ENCODE measurements around the gene SPR.

SPR gene

DNA sequence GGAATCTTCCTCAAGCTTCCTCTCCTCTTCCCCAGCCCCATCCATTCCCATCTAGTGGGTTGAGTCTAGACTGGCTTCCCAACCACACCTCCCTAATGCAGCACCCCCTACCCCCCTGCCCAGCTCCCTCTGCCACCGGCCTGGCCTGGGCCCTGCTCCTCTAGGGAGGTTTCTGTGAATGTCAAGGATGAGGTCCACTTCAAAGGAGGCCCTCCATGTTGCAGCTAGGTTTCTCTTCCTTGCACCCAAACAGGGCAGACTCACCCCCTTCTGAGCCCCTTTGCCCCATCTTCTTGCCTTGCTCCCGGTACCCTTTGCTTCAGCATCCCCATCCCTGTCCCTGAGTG, 48.4 kb downstream of the SPR start:
- no peaks in the 10 kb centered on the region for H3K9me3 ChIP-seq (ENCODE audit: control extremely low read depth in 1 of 5, control insufficient read depth in 4 of 5, insufficient read depth in 2 of 5, low read depth in 1 of 5, low read length in 4 of 5)
- no peak overlapping the region for H3K4me3 ChIP-seq (ENCODE audit: control insufficient read depth in 1 of 7, extremely low read depth in 1 of 7, insufficient read depth in 4 of 7, low read depth in 2 of 7, low read length in 6 of 7)
- no peaks in the 10 kb centered on the region for H3K36me3 ChIP-seq (ENCODE audit: control insufficient read depth in 4 of 4, insufficient read depth in 4 of 4, low read length in 3 of 4)
- DNase-seq = no peak
- 93% methylated on average over 2 of the region's 2 CpGs for WGBS (ENCODE audit: insufficient coverage)
- ChIA-PET CTCF (interaction anchor here (1.0 to 3.1 kb wide), 2 partner anchors 8 to 42 kb away, joined by 3 to 20 read pairs; no protein-coding TSS in a partner anchor), POLR2A (no interaction called here)
- H3K4me1 ChIP-seq (ENCODE audit: control extremely low read depth in 1 of 4, control insufficient read depth in 4 of 4, insufficient read depth in 4 of 4, low read length in 3 of 4) = no peaks in the 10 kb centered on the region
- peaks cover 0 to 23% (median 2%) of the 10 kb centered on the region in 5 experiments for H3K27me3 ChIP-seq (replicated peaks in 2 of 5; ENCODE audit: control insufficient read depth in 4 of 5, insufficient read depth in 5 of 5, low read length in 4 of 5)
- no peak overlapping the region for H3K27ac ChIP-seq (ENCODE audit: insufficient read depth in 1 of 2, low read depth in 1 of 2, low read length in 2 of 2, poor library complexity in 1 of 2, severe bottlenecking in 2 of 2)

DNA sequence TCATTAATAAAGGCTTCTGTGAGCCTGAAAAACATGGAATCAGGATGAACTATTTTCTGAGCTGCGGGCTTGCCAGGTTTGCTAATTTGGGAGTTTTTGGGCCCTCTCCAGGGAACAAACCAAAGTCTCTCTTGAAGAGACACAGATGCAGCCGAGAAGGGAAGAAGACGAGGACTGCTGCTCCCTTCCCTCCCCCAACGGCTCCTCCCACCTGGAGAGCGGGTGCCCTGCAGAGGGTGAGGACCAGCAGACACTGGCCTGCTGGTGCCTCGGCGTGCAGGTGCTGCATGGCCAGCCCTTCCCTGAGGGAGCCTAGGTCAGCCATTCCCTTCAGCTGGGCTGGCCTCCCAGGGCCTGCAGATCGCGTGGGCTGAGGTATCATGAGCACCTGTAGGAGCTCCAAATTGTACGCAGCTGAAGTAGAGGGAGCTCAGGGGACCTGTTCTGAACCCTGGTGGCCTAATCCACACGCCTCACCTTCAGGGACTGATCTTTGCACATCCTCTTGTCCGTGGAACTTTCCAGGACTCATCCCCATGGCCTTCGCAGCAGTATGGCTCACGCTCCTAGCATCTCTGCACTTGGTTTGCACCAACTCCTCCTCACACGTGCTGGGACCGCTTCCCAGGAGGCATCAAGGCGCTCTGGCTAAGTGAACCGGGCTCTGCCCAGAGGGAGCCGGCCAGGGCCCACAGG, 49.6 kb downstream of the SPR start:
- 91% methylated on average over 18 of the region's 19 CpGs for WGBS (ENCODE audit: insufficient coverage)
- Histone ChIP-seq H3K4me1 (ENCODE audit: control extremely low read depth in 1 of 4, control insufficient read depth in 4 of 4, insufficient read depth in 4 of 4, low read length in 3 of 4) (no peaks in the 10 kb centered on the region), H3K27ac (ENCODE audit: insufficient read depth in 1 of 2, low read depth in 1 of 2, low read length in 2 of 2, poor library complexity in 1 of 2, severe bottlenecking in 2 of 2) (no peak overlapping the region), H3K27me3 (replicated peaks in 2 of 5; ENCODE audit: control insufficient read depth in 4 of 5, insufficient read depth in 5 of 5, low read length in 4 of 5) (peaks cover 0 to 12% (median 2%) of the 10 kb centered on the region in 5 experiments), H3K36me3 (ENCODE audit: control insufficient read depth in 4 of 4, insufficient read depth in 4 of 4, low read length in 3 of 4) (no peaks in the 10 kb centered on the region), H3K9me3 (ENCODE audit: control extremely low read depth in 1 of 5, control insufficient read depth in 4 of 5, insufficient read depth in 2 of 5, low read depth in 1 of 5, low read length in 4 of 5) (no peaks in the 10 kb centered on the region), H3K4me3 (ENCODE audit: control insufficient read depth in 1 of 7, extremely low read depth in 1 of 7, insufficient read depth in 4 of 7, low read depth in 2 of 7, low read length in 6 of 7) (no peak overlapping the region)
- CTCF ChIA-PET = no interaction called here
- DNase-seq = no peak
- POLR2A ChIA-PET = no interaction called here

- ChIA-PET POLR2A (no interaction called here), CTCF (no interaction called here)
- Histone ChIP-seq H3K4me1 (ENCODE audit: control extremely low read depth in 1 of 4, control insufficient read depth in 4 of 4, insufficient read depth in 4 of 4, low read length in 3 of 4) (no peaks in the 10 kb centered on the region), H3K27me3 (replicated peaks in 2 of 5; ENCODE audit: control insufficient read depth in 4 of 5, insufficient read depth in 5 of 5, low read length in 4 of 5) (peaks cover 0 to 7% (median 2%) of the 10 kb centered on the region in 5 experiments), H3K36me3 (ENCODE audit: control insufficient read depth in 4 of 4, insufficient read depth in 4 of 4, low read length in 3 of 4) (peaks cover 0 to 2% (median 0%) of the 10 kb centered on the region in 4 experiments), H3K27ac (ENCODE audit: insufficient read depth in 1 of 2, low read depth in 1 of 2, low read length in 2 of 2, poor library complexity in 1 of 2, severe bottlenecking in 2 of 2) (no peak overlapping the region), H3K4me3 (ENCODE audit: control insufficient read depth in 1 of 7, extremely low read depth in 1 of 7, insufficient read depth in 4 of 7, low read depth in 2 of 7, low read length in 6 of 7) (no peak overlapping the region), H3K9me3 (ENCODE audit: control extremely low read depth in 1 of 5, control insufficient read depth in 4 of 5, insufficient read depth in 2 of 5, low read depth in 1 of 5, low read length in 4 of 5) (no peaks in the 10 kb centered on the region)
- DNase-seq = no peak
- WGBS (ENCODE audit: insufficient coverage) = 97% methylated on average over 7 of the region's 15 CpGs
Observed at GRCh38 chr2:72937356-72937669, 50.1 kb downstream of the SPR start.

DNA sequence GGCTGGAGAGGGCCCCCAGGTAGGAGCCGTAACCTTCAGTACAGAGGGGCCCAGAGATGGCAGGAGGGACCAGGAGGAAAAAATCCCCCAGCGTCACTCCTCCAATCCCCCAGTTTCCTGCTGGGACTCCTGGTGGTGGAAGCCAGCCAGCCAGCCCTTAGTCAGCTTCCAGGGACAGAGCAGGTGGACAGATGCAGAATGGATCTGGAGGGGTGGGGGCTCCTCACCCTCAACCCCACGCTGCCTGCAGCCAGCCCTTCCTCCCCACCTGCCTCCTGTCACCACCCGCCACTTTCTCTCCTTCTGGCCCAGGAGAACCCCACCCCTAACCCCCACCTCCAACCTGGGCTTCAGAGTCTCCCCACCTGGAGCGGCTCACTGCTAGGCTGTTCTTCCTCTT, 51.2 kb downstream of the SPR start:
- H3K36me3 ChIP-seq (ENCODE audit: control insufficient read depth in 4 of 4, insufficient read depth in 4 of 4, low read length in 3 of 4) = peaks cover 0 to 3% (median under 1%) of the 10 kb centered on the region in 4 experiments
- no peak overlapping the region for H3K4me3 ChIP-seq (ENCODE audit: control insufficient read depth in 1 of 7, extremely low read depth in 1 of 7, insufficient read depth in 4 of 7, low read depth in 2 of 7, low read length in 6 of 7)
- H3K27me3 ChIP-seq (replicated peaks in 2 of 5; ENCODE audit: control insufficient read depth in 4 of 5, insufficient read depth in 5 of 5, low read length in 4 of 5) = peaks cover 0 to 2% (median 0%) of the 10 kb centered on the region in 5 experiments
- no peak overlapping the region for H3K27ac ChIP-seq (ENCODE audit: insufficient read depth in 1 of 2, low read depth in 1 of 2, low read length in 2 of 2, poor library complexity in 1 of 2, severe bottlenecking in 2 of 2)
- no peaks in the 10 kb centered on the region for H3K9me3 ChIP-seq (ENCODE audit: control extremely low read depth in 1 of 5, control insufficient read depth in 4 of 5, insufficient read depth in 2 of 5, low read depth in 1 of 5, low read length in 4 of 5)
- ChIA-PET POLR2A (no interaction called here), CTCF (interaction anchor here (1.1 to 2.9 kb wide), 3 partner anchors 11 to 52 kb away, joined by 3 to 10 read pairs (median 3); no protein-coding TSS in a partner anchor)
- DNase-seq = no peak
- WGBS (ENCODE audit: insufficient coverage) = 100% methylated on average over 3 of the region's 5 CpGs
- H3K4me1 ChIP-seq (ENCODE audit: control extremely low read depth in 1 of 4, control insufficient read depth in 4 of 4, insufficient read depth in 4 of 4, low read length in 3 of 4) = no peaks in the 10 kb centered on the region

DNA sequence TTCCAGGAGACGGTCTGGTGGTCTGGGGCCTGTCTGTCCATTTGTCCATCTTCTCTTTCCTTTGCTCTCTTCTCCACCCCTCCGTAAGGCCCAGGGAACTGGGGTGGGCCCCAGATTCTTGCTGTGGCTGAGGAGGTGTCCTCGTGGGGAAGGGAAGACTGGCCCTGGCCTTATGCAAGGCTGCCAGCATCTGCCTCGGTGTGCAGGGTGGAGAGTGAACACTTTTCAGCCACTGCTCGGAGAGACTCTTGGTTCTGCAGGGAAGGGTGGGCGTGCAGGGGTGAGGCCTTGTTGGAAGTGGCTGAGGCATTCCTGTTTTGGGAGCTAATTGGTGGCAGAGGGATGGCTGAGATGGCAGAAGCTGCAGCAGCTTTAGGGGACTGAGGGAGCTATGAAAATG, 53.2 kb downstream of the SPR start:
- Histone ChIP-seq H3K4me3 (ENCODE audit: control insufficient read depth in 1 of 7, extremely low read depth in 1 of 7, insufficient read depth in 4 of 7, low read depth in 2 of 7, low read length in 6 of 7) (no peak overlapping the region), H3K9me3 (ENCODE audit: control extremely low read depth in 1 of 5, control insufficient read depth in 4 of 5, insufficient read depth in 2 of 5, low read depth in 1 of 5, low read length in 4 of 5) (no peaks in the 10 kb centered on the region), H3K4me1 (ENCODE audit: control extremely low read depth in 1 of 4, control insufficient read depth in 4 of 4, insufficient read depth in 4 of 4, low read length in 3 of 4) (no peaks in the 10 kb centered on the region), H3K27me3 (replicated peaks in 2 of 5; ENCODE audit: control insufficient read depth in 4 of 5, insufficient read depth in 5 of 5, low read length in 4 of 5) (peaks cover 0 to 2% (median 0%) of the 10 kb centered on the region in 5 experiments), H3K27ac (ENCODE audit: insufficient read depth in 1 of 2, low read depth in 1 of 2, low read length in 2 of 2, poor library complexity in 1 of 2, severe bottlenecking in 2 of 2) (no peak overlapping the region), H3K36me3 (ENCODE audit: control insufficient read depth in 4 of 4, insufficient read depth in 4 of 4, low read length in 3 of 4) (peaks cover 0 to 5% (median 2%) of the 10 kb centered on the region in 4 experiments)
- no peak for DNase-seq
- POLR2A ChIA-PET = no interaction called here
- 91% methylated on average over 6 of the region's 6 CpGs for WGBS (ENCODE audit: insufficient coverage)
- CTCF ChIA-PET = interaction anchor here (1.3 to 2.9 kb wide), 3 partner anchors 9 to 48 kb away, joined by 3 to 10 read pairs (median 6); no protein-coding TSS in a partner anchor

- Histone ChIP-seq H3K9me3 (ENCODE audit: control extremely low read depth in 1 of 5, control insufficient read depth in 4 of 5, insufficient read depth in 2 of 5, low read depth in 1 of 5, low read length in 4 of 5) (no peaks in the 10 kb centered on the region), H3K4me1 (ENCODE audit: control extremely low read depth in 1 of 4, control insufficient read depth in 4 of 4, insufficient read depth in 4 of 4, low read length in 3 of 4) (no peaks in the 10 kb centered on the region), H3K36me3 (ENCODE audit: control insufficient read depth in 4 of 4, insufficient read depth in 4 of 4, low read length in 3 of 4) (peaks cover 0 to 5% (median 2%) of the 10 kb centered on the region in 4 experiments), H3K4me3 (ENCODE audit: control insufficient read depth in 1 of 7, extremely low read depth in 1 of 7, insufficient read depth in 4 of 7, low read depth in 2 of 7, low read length in 6 of 7) (no peak overlapping the region), H3K27me3 (replicated peaks in 2 of 5; ENCODE audit: control insufficient read depth in 4 of 5, insufficient read depth in 5 of 5, low read length in 4 of 5) (peaks cover 0 to 2% (median 0%) of the 10 kb centered on the region in 5 experiments), H3K27ac (ENCODE audit: insufficient read depth in 1 of 2, low read depth in 1 of 2, low read length in 2 of 2, poor library complexity in 1 of 2, severe bottlenecking in 2 of 2) (no peak overlapping the region)
- CTCF ChIA-PET = interaction anchor here (1.3 to 2.9 kb wide), 2 partner anchors 14 to 48 kb away, joined by 3 to 10 read pairs; no protein-coding TSS in a partner anchor
- no peak for DNase-seq
- WGBS (ENCODE audit: insufficient coverage) = 100% methylated on average over 2 of the region's 6 CpGs
- POLR2A ChIA-PET = no interaction called here
Observed at GRCh38 chr2:72940786-72941185, 53.6 kb downstream of the SPR start.

Measured in common myeloid progenitor, CD34-positive (primary cell).